Urinary bladder (tissue), 4 donors: Measurements from ENCODE around the gene CCL17. TPM values are rescaled to one million over a fixed set of nuclear protein-coding genes. Genes with fewer than 3 reads are reported as not detected.

ENCODE experiments used
- DNase-seq: peaks from one replicate; pipeline ENCODE4 v3.0.0-alpha.2; 2015; ENCODE audit errors: extremely low spot score
- H3K27ac ChIP-seq: one replicate; pipeline ENCODE4 v1.5.1; 2013; ENCODE audit warnings: low read depth, mild to moderate bottlenecking, moderate library complexity
- H3K36me3 ChIP-seq: one replicate; pipeline ENCODE4 v1.6.1; 2013; ENCODE audit warnings: mild to moderate bottlenecking, moderate library complexity; ENCODE audit not compliant: insufficient read depth
- H3K4me1 ChIP-seq: one replicate; pipeline ENCODE4 v1.6.1; 2013; ENCODE audit warnings: mild to moderate bottlenecking, moderate library complexity; ENCODE audit not compliant: insufficient read depth
- H3K4me3 ChIP-seq: one replicate; pipeline ENCODE4 v1.5.1; 2013; ENCODE audit warnings: low read depth, low read length
- WGBS: extraction: QIAGEN DNeasy Blood & Tissue Kit; methylation state at CpG from one replicate; pipeline ENCODE4 v1.1.7; 2013; 5-methylcytosine and 5-hydroxymethylcytosine counted together
- polyA plus RNA-seq: library from polyadenylated mRNA; stranded (reverse); fragments of 200-250 nt; gene quantifications from one replicate; pipeline ENCODE4 v1.2.3, GENCODE V29; 2013
- total RNA-seq: library from RNA; depleted of rRNA; stranded (reverse); fragments of >200 nt; gene quantifications from one replicate; pipeline ENCODE4 v1.2.3, GENCODE V29; 2014
- donor health status: healthy with polysubstance abuse.
- donor health status: healthy.

Gene CCL17
- total and polyA plus RNA-seq, 2 donors, result not detected

DNA sequence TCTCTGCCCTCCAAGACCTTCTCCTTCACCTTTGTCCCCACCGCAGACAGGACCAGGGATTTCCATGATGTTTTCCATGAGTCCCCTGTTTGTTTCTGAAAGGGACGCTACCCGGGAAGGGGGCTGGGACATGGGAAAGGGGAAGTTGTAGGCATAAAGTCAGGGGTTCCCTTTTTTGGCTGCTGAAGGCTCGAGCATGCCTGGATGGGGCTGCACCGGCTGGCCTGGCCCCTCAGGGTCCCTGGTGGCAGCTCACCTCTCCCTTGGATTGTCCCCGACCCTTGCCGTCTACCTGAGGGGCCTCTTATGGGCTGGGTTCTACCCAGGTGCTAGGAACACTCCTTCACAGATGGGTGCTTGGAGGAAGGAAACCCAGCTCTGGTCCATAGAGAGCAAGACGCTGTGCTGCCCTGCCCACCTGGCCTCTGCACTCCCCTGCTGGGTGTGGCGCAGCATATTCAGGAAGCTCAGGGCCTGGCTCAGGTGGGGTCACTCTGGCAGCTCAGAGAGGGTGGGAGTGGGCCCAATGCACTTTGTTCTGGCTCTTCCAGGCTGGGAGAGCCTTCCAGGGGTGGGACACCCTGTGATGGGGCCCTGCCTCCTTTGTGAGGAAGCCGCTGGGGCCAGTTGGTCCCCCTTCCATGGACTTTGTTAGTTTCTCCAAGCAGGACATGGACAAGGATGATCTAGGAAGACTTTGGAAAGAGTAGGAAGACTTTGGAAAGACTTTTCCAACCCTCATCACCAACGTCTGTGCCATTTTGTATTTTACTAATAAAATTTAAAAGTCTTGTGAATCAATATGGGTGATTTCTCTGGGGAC is 20.1 kb upstream of the CCL17 start:
- H3K36me3 ChIP-seq, result no peaks in the 10 kb centered on the region
- H3K27ac ChIP-seq, result no peak overlapping the region
- no peak overlapping the region for H3K4me3 ChIP-seq
- no peak for DNase-seq
- H3K4me1 ChIP-seq, result peaks cover 2% of the 10 kb centered on the region
- WGBS, result 64% methylated on average over 11 of the region's 11 CpGs

DNA sequence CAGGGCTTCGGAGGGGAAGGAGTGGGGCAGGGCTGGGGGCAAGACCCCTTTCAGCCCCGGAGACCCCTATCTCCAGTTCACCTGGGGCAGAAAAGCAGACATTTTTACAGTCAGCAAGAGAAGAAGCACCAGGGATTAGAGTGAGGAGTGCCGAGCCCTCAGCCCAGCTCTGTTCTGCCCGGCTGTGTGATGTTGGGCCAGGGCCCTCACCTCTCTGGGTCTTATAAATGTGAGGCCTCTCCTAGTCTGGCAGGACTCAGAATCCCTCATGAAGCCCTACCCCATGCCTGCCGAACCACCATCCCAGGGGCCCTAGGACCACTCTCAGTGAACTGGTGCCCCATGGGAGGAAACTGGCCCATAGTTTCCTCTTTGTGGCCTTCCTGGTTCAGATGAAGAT is 19.5 kb upstream of the CCL17 start:
- Histone ChIP-seq H3K4me3 (no peak overlapping the region), H3K36me3 (no peaks in the 10 kb centered on the region), H3K27ac (no peak overlapping the region), H3K4me1 (peaks cover 2% of the 10 kb centered on the region)
- no peak for DNase-seq
- 84% methylated on average over 5 of the region's 5 CpGs for WGBS

DNA sequence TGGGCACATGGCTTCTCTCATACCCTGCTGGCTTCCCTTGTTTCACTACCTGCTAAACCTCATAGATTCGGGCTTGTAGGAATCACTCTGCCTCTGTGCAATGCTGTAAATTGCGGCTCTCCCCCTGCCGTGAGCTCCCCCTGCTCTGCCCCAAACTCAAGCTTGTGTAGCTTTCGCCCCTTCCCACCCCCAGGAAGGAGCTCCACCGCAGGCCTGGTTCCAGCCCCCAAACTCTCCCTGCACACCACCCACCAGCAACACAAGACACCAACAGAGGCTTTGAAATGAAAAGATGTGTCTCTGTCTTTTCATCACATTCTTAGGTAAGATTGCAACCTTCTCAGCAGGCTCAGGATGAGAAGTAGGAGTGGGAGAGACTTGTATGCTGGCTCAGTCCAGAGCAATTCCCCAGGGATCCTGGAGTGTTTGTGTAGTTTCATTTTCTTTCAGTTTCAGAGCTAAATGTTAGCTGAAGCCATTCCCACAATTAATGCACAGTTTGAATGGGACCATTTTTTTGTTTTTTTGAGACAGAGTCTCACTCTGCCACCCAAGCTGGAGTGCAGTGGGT is 18.1 kb upstream of the CCL17 start:
- WGBS, result 68% methylated on average over 5 of the region's 5 CpGs
- Histone ChIP-seq H3K27ac (no peak overlapping the region), H3K4me3 (no peak overlapping the region), H3K4me1 (peaks cover 2% of the 10 kb centered on the region), H3K36me3 (no peaks in the 10 kb centered on the region)
- no peak for DNase-seq

DNA sequence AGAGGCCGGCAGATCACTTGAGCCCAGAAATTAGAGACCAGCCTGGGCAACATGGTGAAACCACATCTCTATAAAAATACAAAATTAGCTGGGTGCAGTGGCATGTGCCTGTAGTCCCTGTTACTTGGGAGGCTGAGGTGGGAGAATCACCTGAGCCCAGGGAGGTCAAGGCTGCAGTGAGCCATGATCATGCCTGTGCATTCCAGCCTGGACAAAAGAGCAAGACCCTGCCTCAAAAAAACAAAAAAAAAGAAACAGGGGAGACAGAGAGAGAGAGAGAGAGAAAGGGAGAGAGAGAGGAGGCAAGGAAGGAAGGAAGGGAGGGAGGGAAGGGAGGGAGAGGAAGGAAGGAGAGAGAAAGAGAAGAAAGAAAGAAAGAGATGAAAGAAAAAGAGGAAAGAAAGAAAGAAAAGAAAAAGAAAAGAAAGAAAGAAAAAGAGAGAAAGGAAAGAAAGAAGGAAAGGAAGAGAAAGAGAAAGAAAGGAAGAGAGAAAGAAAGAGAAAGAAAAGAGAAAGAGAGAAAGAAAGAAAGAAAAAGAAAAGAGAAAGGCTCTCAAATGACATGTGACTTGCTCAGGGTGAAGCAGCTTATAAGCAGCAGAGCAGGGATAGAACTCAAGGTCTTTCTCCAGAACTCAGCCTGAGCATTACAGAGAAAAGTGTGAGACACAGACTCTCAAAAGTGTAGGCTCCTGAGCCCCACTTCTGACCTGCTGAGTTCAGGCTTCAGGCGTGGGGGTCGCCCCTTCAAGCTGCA is 16.8 kb upstream of the CCL17 start:
- no peak for DNase-seq
- 85% methylated on average over 3 of the region's 3 CpGs for WGBS
- Histone ChIP-seq H3K4me1 (peaks cover 2% of the 10 kb centered on the region), H3K36me3 (no peaks in the 10 kb centered on the region), H3K27ac (no peak overlapping the region), H3K4me3 (no peak overlapping the region)

DNA sequence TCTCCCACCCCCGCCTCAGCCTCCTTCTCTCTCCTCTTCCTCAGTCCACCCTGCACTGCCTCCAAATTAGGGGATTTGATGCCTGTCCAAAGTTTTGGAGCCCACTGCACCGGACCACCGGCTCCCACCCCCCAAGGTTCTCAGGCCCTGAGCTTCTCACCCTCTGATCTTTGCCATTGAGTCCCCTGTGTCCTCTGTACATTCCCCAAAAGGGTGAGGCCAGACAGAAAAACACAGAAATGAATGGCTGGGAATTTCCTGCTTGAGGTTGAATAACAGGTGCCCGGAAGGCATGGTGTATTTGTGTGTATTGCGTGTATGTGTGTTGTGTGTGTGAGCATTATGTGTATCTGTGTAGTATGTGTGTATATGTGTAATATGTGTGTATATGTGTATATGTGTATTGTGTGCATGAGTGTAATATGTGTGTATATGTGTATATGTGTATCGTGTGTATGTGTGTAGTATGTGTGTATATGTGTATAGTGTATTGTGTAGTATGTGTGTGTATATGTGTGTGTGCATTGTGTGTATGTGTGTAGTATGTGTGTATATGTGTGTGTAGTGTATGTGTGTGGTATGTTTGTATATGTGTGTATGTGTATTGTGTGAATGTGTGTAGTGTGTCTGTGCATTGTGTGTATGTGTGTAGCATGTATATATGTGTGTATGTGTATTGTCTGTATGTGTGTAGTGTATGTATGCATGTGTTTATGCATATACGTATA is 16.0 kb upstream of the CCL17 start:
- 72% methylated on average over 7 of the region's 7 CpGs for WGBS
- Histone ChIP-seq H3K27ac (no peak overlapping the region), H3K4me1 (peaks cover 2% of the 10 kb centered on the region), H3K36me3 (no peaks in the 10 kb centered on the region), H3K4me3 (no peak overlapping the region)
- no peak for DNase-seq

DNA sequence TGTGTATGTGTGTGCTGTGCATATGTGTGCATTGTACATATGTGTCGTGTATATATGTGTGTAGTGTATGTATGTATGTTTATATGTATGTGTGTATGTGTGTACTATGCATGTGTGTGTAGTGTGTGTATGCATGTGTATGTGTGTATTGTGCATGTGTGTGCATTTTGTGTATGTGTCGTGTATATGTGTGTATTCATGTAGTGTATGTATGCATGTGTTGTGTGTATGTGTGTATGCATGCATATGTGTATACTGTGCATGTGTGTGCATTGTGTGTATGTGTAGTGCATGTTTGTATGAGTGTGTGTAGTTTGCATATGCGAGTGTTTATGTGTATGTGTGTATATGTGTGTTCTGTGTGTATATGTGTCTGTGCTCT is 15.5 kb upstream of the CCL17 start:
- no peak overlapping the region for H3K4me3 ChIP-seq
- H3K36me3 ChIP-seq, result no peaks in the 10 kb centered on the region
- H3K27ac ChIP-seq, result no peak overlapping the region
- H3K4me1 ChIP-seq, result peaks cover 2% of the 10 kb centered on the region
- DNase-seq, result no peak
- WGBS, result 94% methylated on average over 3 of the region's 3 CpGs

DNA sequence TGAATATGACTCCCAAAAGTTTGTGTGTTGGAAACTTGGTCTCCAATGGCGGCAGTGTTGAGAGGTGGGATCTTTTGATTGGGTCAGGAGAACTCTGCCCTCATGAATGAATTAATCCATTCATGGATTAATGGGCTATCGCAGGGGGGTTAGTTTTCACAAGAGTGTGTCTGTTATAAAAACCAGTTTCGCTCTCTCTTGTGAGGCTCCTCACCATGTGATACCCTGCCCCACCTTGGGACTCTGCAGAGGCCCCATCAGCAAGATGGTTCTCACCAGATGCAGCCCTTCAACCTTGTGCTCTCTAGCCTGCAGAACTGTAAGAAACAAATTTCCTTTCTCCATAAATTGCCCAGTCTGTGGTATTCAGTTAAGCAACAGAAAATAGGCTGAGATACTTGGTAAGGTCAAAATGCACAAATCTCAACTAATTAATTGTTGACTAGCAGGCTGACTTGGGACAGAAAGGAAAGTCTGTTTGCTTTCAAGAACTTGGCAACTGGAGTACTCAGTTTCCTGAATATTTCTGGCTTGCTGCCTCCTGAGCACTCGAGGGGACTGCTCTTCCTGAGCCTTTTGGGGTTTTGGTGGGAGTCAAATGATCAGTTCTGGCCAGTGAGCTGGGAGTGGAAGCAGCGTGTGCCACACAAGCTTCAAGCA is 13.8 kb upstream of the CCL17 start:
- no peaks in the 10 kb centered on the region for H3K4me1 ChIP-seq
- H3K27ac ChIP-seq, result no peak overlapping the region
- H3K4me3 ChIP-seq, result no peak overlapping the region
- 63% methylated on average over 5 of the region's 5 CpGs for WGBS
- DNase-seq, result no peak
- H3K36me3 ChIP-seq, result no peaks in the 10 kb centered on the region

DNA sequence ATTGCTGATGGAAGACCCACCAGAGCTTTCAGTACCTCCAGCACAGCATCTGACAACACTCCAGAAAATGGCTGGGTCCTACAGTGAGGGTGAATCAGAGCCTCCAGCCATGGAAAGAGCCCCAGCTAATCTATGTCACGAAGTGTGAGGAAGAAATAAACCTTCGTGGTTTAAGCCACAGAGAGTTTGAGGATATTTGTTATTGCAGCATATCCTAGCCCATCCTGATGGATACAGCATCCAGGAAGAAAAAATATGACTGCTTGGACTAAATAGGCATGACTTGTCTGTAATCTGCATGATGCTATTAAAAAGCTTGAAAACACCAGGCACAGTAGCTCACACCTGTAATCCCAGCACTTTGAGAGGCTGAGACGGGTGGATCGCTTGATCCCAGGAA is 13.3 kb upstream of the CCL17 start:
- no peak overlapping the region for H3K4me3 ChIP-seq
- H3K36me3 ChIP-seq, result no peaks in the 10 kb centered on the region
- WGBS, result 81% methylated on average over 4 of the region's 4 CpGs
- DNase-seq, result no peak
- H3K4me1 ChIP-seq, result no peaks in the 10 kb centered on the region
- H3K27ac ChIP-seq, result no peak overlapping the region

DNA sequence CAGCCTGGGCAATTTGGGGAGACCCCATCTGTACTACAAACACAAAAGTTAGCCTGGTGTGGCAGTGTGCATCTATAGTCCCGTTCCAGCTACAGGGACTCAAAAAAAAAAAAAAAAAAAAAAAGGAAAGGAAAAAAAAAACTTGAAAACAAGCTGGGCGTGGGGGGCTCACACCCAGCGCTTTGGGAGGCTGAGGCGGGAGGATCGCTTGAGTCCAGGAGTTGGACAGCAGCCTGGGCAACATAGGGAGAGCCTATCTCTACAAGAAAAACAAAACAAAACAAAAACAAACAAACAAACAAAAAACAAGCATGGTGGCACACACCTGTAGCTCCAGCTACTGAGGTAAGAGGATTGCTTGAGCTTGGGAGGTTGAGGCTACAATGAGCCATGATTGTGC is 12.9 kb upstream of the CCL17 start:
- 89% methylated on average over 5 of the region's 5 CpGs for WGBS
- Histone ChIP-seq H3K36me3 (no peaks in the 10 kb centered on the region), H3K4me1 (no peaks in the 10 kb centered on the region), H3K27ac (no peak overlapping the region), H3K4me3 (no peak overlapping the region)
- no peak for DNase-seq

DNA sequence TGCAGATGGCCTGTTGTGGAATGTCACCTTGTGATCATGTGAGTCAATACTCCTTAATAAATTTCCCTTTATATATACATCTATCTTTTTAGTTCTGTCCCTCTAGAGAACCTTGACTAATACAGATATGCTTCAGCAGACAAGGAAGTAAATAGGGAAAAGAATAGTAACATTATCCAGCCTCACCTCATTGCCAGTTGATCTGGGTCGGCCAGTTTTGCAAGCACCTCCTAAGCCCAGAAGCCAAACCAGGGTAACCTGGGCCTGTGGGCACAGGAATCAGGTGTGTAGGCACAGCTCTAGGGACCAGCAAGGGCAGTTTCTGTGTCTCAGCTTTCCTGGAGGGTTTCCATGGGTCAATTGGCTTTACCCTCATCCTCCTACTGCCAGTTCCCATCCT is 11.9 kb upstream of the CCL17 start:
- WGBS, result 34% methylated on average over 1 of the region's 1 CpG
- Histone ChIP-seq H3K4me1 (no peaks in the 10 kb centered on the region), H3K36me3 (no peaks in the 10 kb centered on the region), H3K4me3 (no peak overlapping the region), H3K27ac (no peak overlapping the region)
- DNase-seq, result no peak

DNA sequence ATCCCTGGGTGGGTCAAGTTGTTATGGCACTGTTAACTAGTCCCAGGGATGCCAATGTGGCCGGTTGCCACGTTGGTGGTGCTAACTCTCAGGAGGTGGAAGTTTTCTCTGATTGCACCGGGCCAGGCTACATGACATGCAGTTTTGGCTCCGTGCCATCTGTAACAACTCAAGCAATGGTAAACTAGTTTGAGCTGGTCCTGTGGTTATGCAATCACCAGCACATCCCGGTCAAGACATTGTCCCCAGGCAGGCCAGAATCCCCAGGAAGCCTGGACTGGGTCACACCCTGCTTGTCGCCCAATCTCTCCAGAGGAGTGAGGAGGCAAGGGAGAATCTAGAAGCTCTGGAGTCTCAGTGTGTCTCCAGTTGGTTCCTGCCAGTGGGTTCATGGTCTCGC is 10.1 kb upstream of the CCL17 start:
- Histone ChIP-seq H3K4me3 (no peak overlapping the region), H3K36me3 (no peaks in the 10 kb centered on the region), H3K27ac (no peak overlapping the region), H3K4me1 (no peaks in the 10 kb centered on the region)
- WGBS, result 55% methylated on average over 7 of the region's 7 CpGs
- DNase-seq, result no peak

DNA sequence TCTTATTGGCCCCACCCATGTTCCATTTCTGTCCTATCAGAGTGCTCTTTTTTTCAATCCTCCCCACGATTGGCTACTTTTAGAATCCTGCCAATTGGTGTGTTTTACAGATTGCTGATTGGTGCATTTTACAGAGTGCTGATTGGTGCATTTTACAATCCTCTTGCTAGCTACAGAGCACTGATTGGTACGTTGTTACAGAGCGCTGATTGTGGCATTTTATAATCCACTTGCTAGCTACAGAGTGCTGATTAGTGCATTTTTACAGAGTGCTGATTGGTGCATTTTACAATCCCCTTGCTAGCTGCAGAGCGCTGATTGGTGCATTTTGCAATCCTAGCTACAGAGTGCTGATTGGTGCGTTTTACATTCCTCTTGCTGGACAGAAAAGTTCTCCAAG is 9.5 kb upstream of the CCL17 start:
- 90% methylated on average over 5 of the region's 5 CpGs for WGBS
- Histone ChIP-seq H3K4me3 (no peak overlapping the region), H3K36me3 (no peaks in the 10 kb centered on the region), H3K4me1 (no peaks in the 10 kb centered on the region), H3K27ac (no peak overlapping the region)
- DNase-seq, result no peak

DNA sequence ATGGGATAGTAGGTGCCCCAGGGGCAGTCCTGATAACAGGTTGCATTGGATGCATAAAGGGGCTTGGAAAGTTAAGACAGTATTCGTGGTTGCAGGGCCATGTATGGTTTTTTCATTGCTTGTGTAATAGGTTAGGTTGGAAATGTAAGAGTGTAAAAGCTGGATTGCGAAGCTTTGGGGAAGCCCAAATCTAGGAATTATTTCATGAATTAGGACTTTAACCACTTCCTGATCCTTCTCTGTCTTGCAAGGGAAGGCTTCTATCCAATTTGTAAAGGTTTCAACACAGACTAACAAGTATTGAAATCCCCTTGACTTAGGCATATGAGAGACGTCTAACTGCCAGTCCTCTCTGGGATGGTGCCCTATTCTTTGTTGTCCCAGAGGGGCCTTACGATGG is 7.8 kb upstream of the CCL17 start:
- no peaks in the 10 kb centered on the region for H3K36me3 ChIP-seq
- no peak overlapping the region for H3K4me3 ChIP-seq
- WGBS, result 78% methylated on average over 4 of the region's 4 CpGs
- DNase-seq, result no peak
- no peaks in the 10 kb centered on the region for H3K4me1 ChIP-seq
- no peak overlapping the region for H3K27ac ChIP-seq
